RWPE1 (cell line): Measurements from ENCODE around the gene ACAD10.
"Not testable (repeated sequence)": the region's sequence is repeated elsewhere in the genome, so short reads cannot be mapped to it uniquely, and the experiment has no call there.

Source experiments
- CTCF ChIA-PET: fragments of 350-600 bp; sonication (Branson Sonifier 250); formaldehyde crosslinking; extraction: SDS; loops from one replicate; lab custom pipeline; 2021; lab: Yijun Ruan, JAX
- POLR2A ChIA-PET: fragments of 400-600 bp; formaldehyde crosslinking; extraction: SDS; loops from one replicate; lab custom pipeline; 2020; ENCODE audit warnings: antibody characterized with exemption; ENCODE audit not compliant: low non-redundant PET; lab: Yijun Ruan, JAX
- DNase-seq: peaks from one replicate; pipeline ENCODE4 v3.0.0; 2012; ENCODE audit warnings: low spot score
- H3K27ac ChIP-seq: fragments of 450-650 bp; 2 replicates; pipeline ENCODE4 v1.5.1; 2017
- CTCF ChIP-seq: fragments of 450-650 bp; conservative IDR thresholded peaks from 2 replicates; pipeline ENCODE4 v1.5.1; 2017; ENCODE audit warnings: low read depth, mild to moderate bottlenecking

The ACAD10 gene

GRCh38 chr12:111645433-111645832 is 40.4 kb upstream of the ACAD10 start:
- no peak for TF ChIP-seq CTCF
- ChIA-PET CTCF (no interaction called here), POLR2A (no interaction called here)
- H3K27ac ChIP-seq, result no peak overlapping the region
- DNase-seq, result no peak

- H3K27ac ChIP-seq, result no peak overlapping the region
- DNase-seq, result no peak
- CTCF ChIA-PET, result no interaction called here
- no peak for TF ChIP-seq CTCF
- POLR2A ChIA-PET, result no interaction called here
Measured at GRCh38 chr12:111650912-111651311, 34.9 kb upstream of the ACAD10 start.

GRCh38 chr12:111652530-111652929 is 33.3 kb upstream of the ACAD10 start:
- POLR2A ChIA-PET, CTCF ChIA-PET, DNase-seq, H3K27ac ChIP-seq: not testable (repeated sequence)

- POLR2A ChIA-PET, result no interaction called here
- no peak for TF ChIP-seq CTCF
Measured at GRCh38 chr12:111653596-111653995, 32.3 kb upstream of the ACAD10 start.

GRCh38 chr12:111655356-111655755 is 30.5 kb upstream of the ACAD10 start:
- POLR2A ChIA-PET, result no interaction called here
- no peak for TF ChIP-seq CTCF
- DNase-seq, result no peak
- H3K27ac ChIP-seq, result no peak overlapping the region
- CTCF ChIA-PET, result no interaction called here

More at GRCh38 chr12:111653596-111653995, 32.3 kb upstream of the ACAD10 start:
- H3K27ac ChIP-seq, result no peak overlapping the region
- no peak for DNase-seq
- CTCF ChIA-PET, result no interaction called here

- H3K27ac ChIP-seq, result no peak overlapping the region
- POLR2A ChIA-PET, result no interaction called here
- DNase-seq, result no peak
- no peak for TF ChIP-seq CTCF
- CTCF ChIA-PET, result interaction anchor here (0.6 kb wide), 1 partner anchor 82 kb away, joined by 6 read pairs; no protein-coding TSS in a partner anchor
Measured at GRCh38 chr12:111656016-111656415, 29.8 kb upstream of the ACAD10 start.

- DNase-seq, result no peak
- ChIA-PET CTCF (interaction anchor here (0.6 kb wide), 1 partner anchor 268 kb away, joined by 4 read pairs; no protein-coding TSS in a partner anchor), POLR2A (no interaction called here)
- TF ChIP-seq CTCF, result no peak
- no peak overlapping the region for H3K27ac ChIP-seq
Measured at GRCh38 chr12:111664499-111664898, 21.4 kb upstream of the ACAD10 start.
